AG08395 (cell line): ENCODE measurements around the gene PARVB.
A peak's percentile ranks its signal among the peaks of the same experiment; 100 is the strongest.

Experiments used
- DNase-seq: peaks from one replicate; pipeline ENCODE4 v3.0.0; 2012; ENCODE audit warnings: mixed read lengths, low spot score

PARVB gene

DNA sequence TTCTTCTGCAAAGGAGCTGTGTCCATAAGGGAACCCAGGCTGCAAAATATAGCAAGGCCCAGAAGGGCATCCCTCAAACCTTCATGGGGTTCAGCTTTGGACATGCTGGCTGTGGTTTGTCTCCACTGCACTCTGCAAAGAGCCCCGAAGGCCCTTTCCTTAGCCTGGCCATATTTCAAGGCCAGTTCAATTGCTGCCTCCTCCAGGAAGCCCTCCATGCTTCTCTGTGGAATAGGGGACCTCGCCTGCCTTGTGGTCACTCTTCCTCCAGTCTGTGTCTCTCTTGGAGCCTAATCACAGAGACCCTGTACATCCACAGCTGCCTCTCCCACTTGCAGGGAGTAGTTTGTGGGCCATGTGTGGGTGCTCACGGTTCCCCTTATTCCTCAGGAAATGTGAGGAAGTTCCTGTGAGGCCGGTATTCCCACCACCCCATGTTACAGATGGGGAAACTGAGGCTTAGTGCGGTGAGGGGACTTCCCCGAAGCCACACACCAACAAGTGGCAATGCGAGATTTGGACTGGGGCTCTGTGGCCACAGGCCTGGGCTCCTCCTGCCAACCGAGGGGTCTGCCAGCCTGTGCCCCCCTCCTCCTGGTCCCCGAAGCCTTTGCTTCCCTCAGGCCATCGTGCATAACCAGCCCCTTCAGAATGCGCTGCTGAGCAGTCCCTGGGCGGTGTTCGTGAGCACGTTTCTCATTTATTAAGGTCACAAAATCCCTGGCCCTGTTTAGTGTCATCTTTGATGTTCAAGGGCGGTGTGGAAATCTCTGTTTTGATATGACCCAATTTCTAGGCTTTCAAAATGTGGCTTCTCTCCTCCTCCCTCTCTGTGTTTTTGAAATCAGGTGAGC, 65.8 kb downstream of the PARVB start:
- DNase-seq: no peak

DNA sequence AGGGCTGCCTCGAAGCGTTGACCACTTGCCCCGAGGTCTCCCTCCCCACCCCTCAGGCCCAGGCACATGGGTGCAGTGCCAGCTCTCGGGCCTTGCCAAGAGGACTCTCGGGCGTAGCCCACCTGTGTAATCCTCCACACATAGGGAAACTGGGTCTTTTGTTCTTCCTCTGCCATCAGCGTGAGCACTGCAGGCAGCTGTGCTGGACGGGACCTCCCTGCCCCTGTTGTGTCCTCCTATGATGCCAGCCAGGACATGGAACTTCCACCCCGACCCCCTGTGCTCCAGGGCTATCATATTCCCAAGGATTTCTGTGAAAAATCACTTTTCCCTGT, 66.4 kb downstream of the PARVB start:
- no peak for DNase-seq

- no peak for DNase-seq
Measured at GRCh38 chr22:44091021-44091721, 67.1 kb downstream of the PARVB start.

- no peak for DNase-seq
Measured at GRCh38 chr22:44091751-44092150, 67.6 kb downstream of the PARVB start.

GRCh38 chr22:44092636-44093220, 68.6 kb downstream of the PARVB start:
- DNase-seq: no peak

GRCh38 chr22:44093791-44094190, 69.7 kb downstream of the PARVB start:
- no peak for DNase-seq

- no peak for DNase-seq
Measured at GRCh38 chr22:44094751-44095302, 70.7 kb downstream of the PARVB start.

- no peak for DNase-seq
Measured at GRCh38 chr22:44096736-44097135, 72.6 kb downstream of the PARVB start.

DNA sequence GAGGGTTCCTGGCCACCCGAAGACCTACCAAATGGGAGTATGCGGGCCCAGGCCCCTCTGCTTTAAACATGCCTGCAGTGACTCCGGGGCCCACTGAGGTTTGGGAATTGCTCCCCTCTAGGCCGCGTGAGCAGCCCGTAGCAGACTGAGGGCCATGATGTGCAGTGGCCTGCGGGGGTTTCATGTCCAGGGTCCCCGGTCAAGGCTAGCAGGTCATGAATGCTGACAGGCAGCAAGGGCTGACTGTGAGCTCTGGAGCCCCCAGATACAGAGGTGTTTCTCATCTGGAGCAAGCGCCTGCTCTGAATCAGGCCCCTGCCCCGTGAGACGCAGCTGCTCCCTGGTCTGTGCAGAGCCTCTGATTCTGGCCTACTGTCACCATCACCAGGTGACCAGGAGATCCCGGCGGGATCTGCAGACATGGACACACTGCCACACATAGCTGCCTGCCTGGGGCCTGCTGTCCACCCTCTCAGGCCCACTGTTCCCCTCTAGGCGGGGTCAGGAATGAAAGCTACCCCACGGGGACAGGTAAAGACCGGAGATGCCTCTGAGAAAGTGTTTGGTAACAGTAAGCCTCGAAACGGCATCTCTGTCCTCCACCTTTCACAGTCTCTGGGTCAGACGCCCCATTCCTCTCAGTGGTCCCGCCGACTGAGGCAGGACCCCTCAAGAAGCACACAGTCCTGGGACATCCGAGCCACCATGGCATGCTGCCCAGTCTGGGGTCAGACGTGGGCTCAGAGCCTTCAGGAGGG, 73.3 kb downstream of the PARVB start:
- no peak for DNase-seq

GRCh38 chr22:44098021-44098739, 74.1 kb downstream of the PARVB start:
- DNase-seq: no peak

DNA sequence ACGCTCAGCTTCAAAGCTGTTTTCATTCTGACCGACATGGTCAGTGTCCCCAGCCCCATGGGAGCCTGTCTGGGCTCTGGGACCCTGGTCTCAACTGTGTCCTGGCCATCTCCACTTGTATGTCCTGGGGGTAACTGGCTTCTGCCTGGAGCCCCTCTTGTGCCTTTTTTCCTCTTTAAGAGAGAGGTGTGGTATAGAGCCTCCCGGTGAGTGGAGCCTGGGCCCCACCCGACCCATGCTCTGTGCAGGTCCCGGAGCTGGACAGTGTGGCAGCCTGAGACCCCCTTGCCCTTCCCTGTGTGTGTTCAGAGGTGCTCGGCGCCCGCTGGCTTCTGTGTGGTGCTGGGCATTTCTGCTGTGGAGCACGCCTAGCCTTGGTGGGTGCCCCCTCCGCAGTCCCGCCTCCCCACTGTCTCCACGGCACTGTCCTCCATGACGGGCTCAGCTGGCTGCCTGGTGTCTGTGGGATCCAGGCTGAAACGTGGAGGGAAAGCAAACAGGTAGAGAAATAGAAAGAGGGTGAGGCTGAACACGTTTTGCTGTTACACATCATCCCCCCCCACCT, 74.9 kb downstream of the PARVB start:
- DNase-seq: no peak

DNA sequence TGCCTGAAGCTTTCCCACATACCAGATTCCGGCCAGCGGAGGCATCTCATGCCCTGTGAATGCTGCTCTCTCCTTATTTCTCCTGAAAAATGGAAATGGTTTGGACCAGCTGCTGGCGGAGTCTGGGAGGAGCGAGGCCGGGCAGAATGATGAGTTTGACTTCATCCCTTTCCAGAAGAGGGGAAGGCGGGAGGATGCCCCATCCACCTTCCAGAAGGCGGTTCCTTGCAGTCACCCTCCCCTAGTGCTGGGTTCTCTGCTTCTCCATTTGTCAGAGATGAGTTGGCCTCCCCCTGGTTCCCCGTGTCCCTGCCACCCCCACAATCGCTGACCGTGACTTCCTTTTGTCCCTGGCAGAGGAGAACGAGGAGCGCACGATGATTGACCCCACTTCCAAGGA, 75.6 kb downstream of the PARVB start:
- no peak for DNase-seq

GRCh38 chr22:44100411-44100810, 76.3 kb downstream of the PARVB start:
- no peak for DNase-seq

GRCh38 chr22:44102121-44102520, 78.0 kb downstream of the PARVB start:
- no peak for DNase-seq

DNA sequence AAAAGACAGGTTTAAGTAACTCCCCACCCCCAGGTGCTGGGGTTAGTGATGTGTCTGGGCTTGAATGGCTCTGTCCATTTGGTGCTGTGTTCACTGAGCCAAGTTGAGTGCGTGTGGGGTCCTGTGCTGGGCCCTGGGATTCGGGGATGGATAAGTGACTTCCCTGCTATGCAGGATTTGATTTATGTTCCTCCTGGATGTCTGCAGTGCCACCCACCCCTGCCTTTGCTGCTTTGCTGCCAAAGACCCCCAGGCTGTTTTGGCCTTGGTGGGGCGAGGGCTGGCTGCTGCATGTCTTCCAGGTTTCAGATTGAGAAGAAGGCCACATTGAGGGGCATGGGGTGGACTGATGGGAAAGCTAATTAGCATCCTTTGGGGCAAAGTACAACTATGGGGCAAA, 78.8 kb downstream of the PARVB start:
- no peak for DNase-seq

- no peak for DNase-seq
Measured at GRCh38 chr22:44103735-44104480, 79.8 kb downstream of the PARVB start.

GRCh38 chr22:44107340-44107739, 83.2 kb downstream of the PARVB start:
- no peak for DNase-seq

GRCh38 chr22:44108076-44108475, 84.0 kb downstream of the PARVB start:
- no peak for DNase-seq

DNA sequence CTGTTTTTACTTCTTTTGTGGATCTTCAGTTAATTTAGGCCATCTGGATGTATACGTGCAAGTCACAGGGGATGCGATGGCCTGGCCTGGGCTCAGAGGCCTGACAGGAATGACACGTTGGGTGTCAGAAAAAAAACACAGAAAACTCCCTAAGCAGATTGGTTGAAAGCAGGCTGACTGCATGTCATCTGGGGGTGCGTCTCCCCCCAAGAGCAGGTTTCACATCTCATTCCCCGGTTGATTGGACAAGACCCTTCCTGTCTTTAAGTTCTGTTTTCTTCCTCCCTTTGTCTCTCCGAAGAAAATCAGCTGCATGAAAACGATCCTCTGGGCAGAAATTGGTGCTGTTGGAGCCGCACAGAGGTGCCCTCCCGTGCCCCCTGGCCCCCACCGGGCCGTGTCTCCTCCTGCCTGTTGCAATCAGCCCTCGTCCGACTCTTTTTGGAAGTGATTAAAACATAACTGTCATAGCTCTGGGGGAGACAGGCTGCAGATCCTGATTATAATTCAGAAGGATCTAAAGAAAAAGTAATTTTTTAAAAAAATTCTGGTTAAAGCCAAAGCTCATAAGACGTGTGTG, 84.8 kb downstream of the PARVB start:
- DNase-seq: peak; percentile 40

GRCh38 chr22:44109416-44109815, 85.3 kb downstream of the PARVB start:
- peak; percentile 20 for DNase-seq
